ENCODE results near the gene AFDN.

The AFDN gene

GRCh38 chr6:167846997-167847606 lies 20.4 kb downstream of the AFDN start:
- DNase-seq = no peak

- DNase-seq = no peak
Observed at GRCh38 chr6:167847936-167848335, 21.2 kb downstream of the AFDN start.

- no peak for DNase-seq
Observed at GRCh38 chr6:167848783-167849182, 22.1 kb downstream of the AFDN start.

- DNase-seq = no peak
Observed at GRCh38 chr6:167849846-167850459, 23.2 kb downstream of the AFDN start.

- DNase-seq = no peak
Observed at GRCh38 chr6:167850782-167851181, 24.1 kb downstream of the AFDN start.

- no peak for DNase-seq
Observed at GRCh38 chr6:167851370-167851952, 24.8 kb downstream of the AFDN start.

GRCh38 chr6:167855825-167856425 lies 29.2 kb downstream of the AFDN start:
- no peak for DNase-seq

- no peak for DNase-seq
Observed at GRCh38 chr6:167856474-167856873, 29.8 kb downstream of the AFDN start.

- DNase-seq = peak; percentile 12
Observed at GRCh38 chr6:167856999-167857660, 30.4 kb downstream of the AFDN start.

- DNase-seq = no peak
Observed at GRCh38 chr6:167858086-167858591, 31.4 kb downstream of the AFDN start.

GRCh38 chr6:167858842-167859664 lies 32.3 kb downstream of the AFDN start:
- no peak for DNase-seq

- no peak for DNase-seq
Observed at GRCh38 chr6:167860550-167861226, 34.0 kb downstream of the AFDN start.

- DNase-seq = no peak
Observed at GRCh38 chr6:167861424-167861823, 34.7 kb downstream of the AFDN start.

- DNase-seq = no peak
Observed at GRCh38 chr6:167863897-167864296, 37.2 kb downstream of the AFDN start.

GRCh38 chr6:167866642-167867041 lies 39.9 kb downstream of the AFDN start:
- DNase-seq = no peak

GRCh38 chr6:167870321-167870720 lies 43.6 kb downstream of the AFDN start:
- DNase-seq = no peak

GRCh38 chr6:167872538-167873210 lies 46.0 kb downstream of the AFDN start:
- no peak for DNase-seq

GRCh38 chr6:167877994-167878779 lies 51.5 kb downstream of the AFDN start:
- no peak for DNase-seq

GRCh38 chr6:167879612-167880011 lies 52.9 kb downstream of the AFDN start:
- DNase-seq = no peak

GRCh38 chr6:167881327-167881726 lies 54.6 kb downstream of the AFDN start:
- DNase-seq = no peak
